Skeletal muscle cell (primary cell): ENCODE results near the gene SOBP.

Experiments used
- DNase-seq: peaks from one replicate; pipeline ENCODE4 v3.0.0-alpha.2; 2010; ENCODE audit warnings: low read depth
- H3K4me3 ChIP-seq: 2 replicates; pipeline ENCODE4 v1.5.1; 2011; ENCODE audit warnings: low read depth, mild to moderate bottlenecking, control low read depth, low read length, moderate library complexity

Gene SOBP

GRCh38 chr6:107574856-107575255, 84.9 kb downstream of the SOBP start:
- no peak overlapping the region for H3K4me3 ChIP-seq
- no peak for DNase-seq

GRCh38 chr6:107576852-107577251, 86.9 kb downstream of the SOBP start:
- H3K4me3 ChIP-seq: no peak overlapping the region
- DNase-seq: peak; percentile 54

GRCh38 chr6:107578642-107579341, 88.9 kb downstream of the SOBP start:
- DNase-seq: no peak
- H3K4me3 ChIP-seq: no peak overlapping the region

GRCh38 chr6:107579456-107580056, 89.6 kb downstream of the SOBP start:
- no peak for DNase-seq
- no peak overlapping the region for H3K4me3 ChIP-seq

DNA sequence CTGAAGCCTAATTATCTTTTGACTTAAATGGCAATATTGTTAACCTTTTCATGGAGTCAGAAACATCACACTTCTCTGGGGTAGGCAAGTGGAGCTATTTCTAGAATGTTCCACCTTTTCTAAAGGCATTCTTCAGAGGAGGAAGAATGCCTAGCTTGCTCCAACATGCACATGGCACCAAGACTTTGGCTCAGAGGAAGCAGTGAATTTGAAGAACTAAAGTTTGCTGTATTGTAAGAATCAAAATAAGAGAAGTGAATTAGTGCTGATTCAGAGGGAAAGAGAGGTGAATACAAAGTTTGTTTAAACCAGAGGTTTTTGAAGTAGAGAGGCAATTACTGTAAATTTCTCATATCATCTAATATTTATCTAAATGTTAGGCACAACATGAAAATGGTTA, 92.2 kb downstream of the SOBP start:
- H3K4me3 ChIP-seq: no peak overlapping the region
- DNase-seq: no peak

- no peak overlapping the region for H3K4me3 ChIP-seq
- DNase-seq: no peak
Observed at GRCh38 chr6:107584726-107585125, 94.8 kb downstream of the SOBP start.

- H3K4me3 ChIP-seq: no peak overlapping the region
- no peak for DNase-seq
Observed at GRCh38 chr6:107585815-107586435, 96.0 kb downstream of the SOBP start.

- no peak overlapping the region for H3K4me3 ChIP-seq
- no peak for DNase-seq
Observed at GRCh38 chr6:107587451-107587850, 97.5 kb downstream of the SOBP start.

GRCh38 chr6:107589199-107589598, 99.3 kb downstream of the SOBP start:
- no peak for DNase-seq
- H3K4me3 ChIP-seq: no peak overlapping the region

DNA sequence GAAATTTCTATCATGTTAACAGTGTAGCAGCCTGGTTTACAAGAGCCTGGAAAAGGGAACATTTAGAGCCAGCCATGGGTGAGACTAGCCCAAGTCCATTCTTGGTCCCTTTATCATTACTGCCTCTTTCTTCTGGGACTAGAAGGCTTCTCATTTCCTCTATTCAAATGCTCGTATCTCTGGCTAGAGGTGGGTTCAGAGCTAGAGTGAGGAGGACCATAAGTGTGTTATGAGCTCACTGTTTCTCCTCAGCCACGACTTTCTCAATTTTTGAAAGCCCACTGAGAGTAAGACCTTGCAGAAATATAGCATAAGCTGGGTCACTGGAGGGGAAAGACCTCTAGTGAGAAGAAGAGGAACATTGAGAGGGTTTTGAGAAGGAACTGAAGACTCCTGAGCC, 100.0 kb downstream of the SOBP start:
- no peak for DNase-seq
- no peak overlapping the region for H3K4me3 ChIP-seq

GRCh38 chr6:107590378-107590777, 100.5 kb downstream of the SOBP start:
- no peak overlapping the region for H3K4me3 ChIP-seq
- DNase-seq: no peak

DNA sequence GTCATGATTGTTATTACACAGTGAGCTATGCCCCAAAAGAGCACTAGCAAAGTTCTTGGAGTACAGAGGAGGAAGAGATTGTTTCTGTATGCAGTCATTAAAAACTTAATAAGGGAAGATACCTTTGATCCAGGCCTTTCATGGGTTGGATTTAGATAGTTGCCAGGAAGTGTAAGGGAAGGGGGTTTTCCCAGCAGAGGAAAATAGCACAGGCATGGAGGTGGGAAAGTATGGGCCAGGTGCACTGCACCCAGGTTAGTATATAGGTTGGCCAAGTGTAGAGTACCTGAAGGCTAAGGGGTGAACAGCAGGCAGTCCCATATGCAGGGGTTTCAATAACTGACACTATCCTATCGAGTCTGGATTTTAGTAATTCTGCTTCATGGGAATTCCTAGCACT, 101.4 kb downstream of the SOBP start:
- H3K4me3 ChIP-seq: no peak overlapping the region
- no peak for DNase-seq

DNA sequence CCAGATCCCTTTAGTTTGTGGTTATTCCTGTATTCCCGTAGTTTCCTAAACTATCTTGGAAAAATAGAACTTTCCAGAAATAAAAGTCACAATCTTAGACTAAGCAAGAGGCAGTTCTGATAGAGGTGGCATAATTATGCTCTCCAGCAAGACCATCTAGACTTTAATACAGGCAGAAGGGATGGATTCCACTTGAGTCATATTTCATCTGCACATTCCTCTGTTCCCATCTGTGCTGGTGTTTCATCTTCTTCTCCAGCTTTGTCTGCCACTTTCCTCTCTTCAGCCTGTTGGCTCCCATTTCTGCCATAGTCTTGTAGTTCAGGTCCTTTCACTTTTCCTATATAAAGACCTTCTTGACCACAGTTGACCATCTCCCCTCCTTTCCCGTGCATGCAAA, 102.9 kb downstream of the SOBP start:
- DNase-seq: no peak
- H3K4me3 ChIP-seq: no peak overlapping the region

DNA sequence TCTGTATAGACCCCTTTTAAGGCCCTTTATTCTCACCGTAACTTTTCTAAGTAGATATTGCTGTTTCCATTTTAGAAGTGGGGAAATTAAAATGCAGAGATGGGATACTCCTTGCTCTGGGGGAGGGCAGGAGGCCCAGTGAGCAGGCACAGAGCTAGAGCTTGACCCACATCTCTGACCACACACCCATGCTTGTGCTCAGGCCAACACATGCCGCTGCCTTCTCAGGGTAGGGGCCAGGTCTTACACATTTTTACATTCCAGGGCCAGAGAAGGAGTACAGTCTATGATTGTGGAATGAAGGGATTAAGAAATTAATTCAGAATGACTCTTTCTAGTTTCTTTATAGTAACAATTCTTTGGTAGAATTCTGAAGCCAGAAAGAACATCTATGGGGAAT, 104.8 kb downstream of the SOBP start:
- no peak for DNase-seq
- H3K4me3 ChIP-seq: no peak overlapping the region

DNA sequence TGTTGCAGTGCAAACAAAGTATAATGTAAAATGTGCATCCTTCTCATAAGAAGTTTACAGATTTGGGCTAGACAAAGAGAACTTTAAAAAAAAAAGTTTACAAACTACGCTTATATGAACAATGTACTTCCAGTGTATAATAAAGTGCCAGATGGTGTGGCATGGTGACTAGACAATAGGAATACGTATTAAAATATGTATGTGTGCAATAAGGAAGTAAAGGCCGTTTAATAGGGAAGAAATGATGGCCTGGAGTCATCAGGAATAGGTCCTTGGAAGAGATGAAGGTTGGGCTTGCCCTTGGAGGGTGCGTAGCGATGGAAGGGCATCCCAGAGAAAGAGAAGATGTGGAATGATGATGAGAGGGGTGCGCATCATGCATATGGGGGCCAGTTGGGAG, 108.2 kb downstream of the SOBP start:
- H3K4me3 ChIP-seq: no peak overlapping the region
- no peak for DNase-seq

DNA sequence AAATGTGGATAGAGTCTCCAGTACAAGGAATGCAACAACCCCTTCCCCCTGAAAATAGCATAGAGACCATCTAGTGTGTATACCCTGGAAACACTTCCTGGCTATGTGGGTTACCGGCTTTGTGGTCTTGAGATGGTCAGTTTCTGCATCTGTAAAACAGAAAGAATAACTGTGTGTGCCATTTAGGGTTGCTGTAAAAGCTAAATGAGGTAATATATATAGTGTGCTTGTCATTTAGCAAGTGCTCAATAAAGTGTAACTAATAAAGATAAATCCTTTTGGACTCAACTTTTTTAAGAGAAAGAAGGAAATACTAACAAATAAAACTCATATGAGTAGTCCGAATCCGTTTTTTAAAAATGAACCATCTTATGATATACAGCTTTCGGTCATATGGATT, 109.1 kb downstream of the SOBP start:
- no peak for DNase-seq
- H3K4me3 ChIP-seq: no peak overlapping the region

DNA sequence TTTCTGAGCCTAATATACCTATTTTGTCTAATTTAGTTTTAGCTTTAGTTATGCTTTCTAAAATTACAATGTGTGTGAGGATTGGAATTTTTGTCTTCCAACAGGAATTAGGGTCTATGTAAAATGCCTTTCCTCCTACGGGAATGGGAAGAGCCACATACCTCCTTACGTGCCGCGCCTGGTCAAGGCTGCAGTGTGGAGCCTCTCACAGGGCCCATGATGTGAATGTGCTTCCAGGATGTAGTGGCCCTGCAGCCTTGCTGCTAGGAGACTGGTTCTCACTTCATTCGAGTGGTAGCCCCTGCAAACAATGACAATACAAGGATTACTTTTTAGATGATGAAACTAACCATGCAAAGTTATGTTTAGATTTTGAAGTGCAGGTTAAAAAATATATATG, 110.2 kb downstream of the SOBP start:
- no peak overlapping the region for H3K4me3 ChIP-seq
- no peak for DNase-seq

DNA sequence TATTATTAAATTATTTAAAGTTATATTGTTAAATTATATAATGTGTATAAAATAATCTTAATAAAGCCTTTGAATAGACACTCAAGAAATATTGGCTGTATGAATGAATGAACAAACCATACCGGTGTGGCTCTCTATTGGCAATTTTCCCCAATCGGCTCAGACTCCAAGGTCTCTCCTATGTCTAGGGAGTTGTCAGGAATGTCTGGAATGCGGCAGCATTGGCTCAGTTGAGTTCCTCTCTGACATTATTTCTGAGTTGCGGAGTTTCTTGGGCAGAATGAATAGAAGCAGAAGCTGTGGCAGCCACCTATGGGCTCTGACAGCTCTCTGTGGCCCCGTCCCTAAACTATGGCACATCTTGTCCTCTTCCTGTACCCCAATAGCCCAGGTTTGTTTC, 111.0 kb downstream of the SOBP start:
- H3K4me3 ChIP-seq: no peak overlapping the region
- peak; percentile 39 for DNase-seq

- DNase-seq: no peak
- H3K4me3 ChIP-seq: no peak overlapping the region
Observed at GRCh38 chr6:107601406-107601805, 111.5 kb downstream of the SOBP start.

DNA sequence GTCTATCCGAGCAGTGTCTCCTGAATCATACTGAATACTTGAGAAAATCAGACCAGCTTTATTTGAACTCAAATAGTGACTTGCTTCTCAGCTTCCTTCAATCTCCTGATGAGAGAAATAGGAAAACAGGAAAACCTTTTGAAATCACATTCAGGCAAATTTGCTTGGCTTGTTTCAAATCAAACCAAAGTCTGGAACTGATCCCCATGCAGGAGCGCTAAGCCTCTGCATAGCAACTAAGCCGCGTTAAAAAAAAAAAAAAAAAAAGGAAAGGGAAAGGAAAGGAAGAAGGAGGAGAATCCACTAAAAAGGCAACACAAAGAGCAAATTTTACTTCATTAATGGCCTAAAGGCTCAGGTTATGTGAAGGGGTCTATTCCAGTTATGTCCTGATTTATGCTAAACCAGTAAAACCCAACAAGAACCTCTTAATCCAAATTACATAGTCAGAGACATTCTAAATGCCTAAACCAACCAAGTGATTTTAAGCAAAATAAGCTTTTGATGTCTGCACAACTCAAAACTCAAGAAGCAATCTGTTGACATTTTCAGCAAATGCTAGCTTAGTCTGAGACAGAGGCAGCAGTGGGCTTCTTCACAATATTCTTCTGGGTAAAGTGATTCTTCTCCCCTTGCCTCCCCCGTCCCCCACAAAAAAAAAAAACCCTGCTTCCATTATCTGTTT, 112.5 kb downstream of the SOBP start:
- no peak overlapping the region for H3K4me3 ChIP-seq
- DNase-seq: no peak

- H3K4me3 ChIP-seq: no peak overlapping the region
- no peak for DNase-seq
Observed at GRCh38 chr6:107603006-107603370, 113.1 kb downstream of the SOBP start.
